Thoracic aorta (tissue), 2 donors: ENCODE measurements around the gene WDR62. TPM values are rescaled to one million over a fixed set of nuclear protein-coding genes. Genes with fewer than 3 reads are reported as not detected.
A peak's percentile ranks its signal among the peaks of the same experiment; 100 is the strongest.

ENCODE experiments used
- ATAC-seq: fragments of 150-250 bp; one replicate; pipeline ENCODE4 v1.8.0; 2017; ENCODE audit warnings: low read depth; ENCODE audit not compliant: insufficient number of reproducible peaks, low FRiP score
- DNase-seq: peaks from one replicate; pipeline ENCODE4 v3.0.0-alpha.2; 2020; ENCODE audit warnings: low spot score
- H3K27ac ChIP-seq, 2 donors: fragments of 200-600 bp; sonication (generic); 1 replicate in 1 of 2; 2 replicates in 1 of 2; pipeline ENCODE4 v1.5.1; 2016; ENCODE audit warnings: mild to moderate bottlenecking in 2 of 2, moderate library complexity in 2 of 2
- H3K27me3 ChIP-seq: fragments of 200-600 bp; sonication (generic); replicated peaks from 2 replicates; pipeline ENCODE4 v1.6.0; 2016; ENCODE audit warnings: mild to moderate bottlenecking; ENCODE audit not compliant: insufficient read depth
- H3K36me3 ChIP-seq: fragments of 200-600 bp; sonication (generic); one replicate; pipeline ENCODE4 v1.5.1; 2016
- H3K4me1 ChIP-seq, 2 donors: fragments of 200-600 bp; sonication (generic); 1 replicate in 1 of 2; 2 replicates in 1 of 2; pipeline versions ENCODE4 v1.5.1 to v1.6.0; 2016; ENCODE audit warnings: low read depth in 2 of 2, mild to moderate bottlenecking in 1 of 2; ENCODE audit not compliant: control insufficient read depth in 1 of 2
- H3K4me3 ChIP-seq: fragments of 200-600 bp; sonication (generic); 2 replicates; pipeline ENCODE4 v1.5.1; 2016; ENCODE audit warnings: mild to moderate bottlenecking
- H3K9me3 ChIP-seq: fragments of 200-600 bp; sonication (generic); 2 replicates; pipeline ENCODE4 v1.5.1; 2016
- CTCF ChIP-seq: fragments of 200-600 bp; sonication (generic); IDR thresholded peaks from one replicate; pipeline ENCODE4 v1.5.1; 2019; ENCODE audit warnings: antibody characterized with exemption
- total RNA-seq, 2 donors: library from RNA; depleted of rRNA; stranded (reverse); fragments of >200 nt; gene quantifications; one replicate each; pipeline versions ENCODE4 v1.1.0 to v1.2.3, GENCODE V29; 2016

Gene WDR62
- total RNA-seq, 2 donors from 2014 or later = 0.99 to 1.2 TPM

GRCh38 chr19:36151144-36152018 lies 96.7 kb downstream of the WDR62 start:
- Histone ChIP-seq H3K36me3 (peaks cover 32% of the 10 kb centered on the region), H3K9me3 (no peaks in the 10 kb centered on the region), H3K4me3 (peak overlapping the region; percentile 83), H3K27me3 (no peaks in the 10 kb centered on the region), H3K27ac (peak overlapping the region; percentile 98 to 99), H3K4me1 (peaks cover 12 to 22% of the 10 kb centered on the region in 2 donors)
- DNase-seq (peak; percentile 34), ATAC-seq (peak; percentile 48)
- TF ChIP-seq CTCF = no peak

GRCh38 chr19:36152019-36152351 lies 97.3 kb downstream of the WDR62 start:
- no peaks in the 10 kb centered on the region for H3K9me3 ChIP-seq
- peak overlapping the region; percentile 83 for H3K4me3 ChIP-seq
- no peak for TF ChIP-seq CTCF
- peaks cover 26% of the 10 kb centered on the region for H3K36me3 ChIP-seq
- peak overlapping the region; percentile 98 to 99 for H3K27ac ChIP-seq
- ATAC-seq = peak; percentile 3
- H3K27me3 ChIP-seq = no peaks in the 10 kb centered on the region
- H3K4me1 ChIP-seq = peaks cover 12 to 22% of the 10 kb centered on the region in 2 donors
- no peak for DNase-seq

- DNase-seq (no peak), ATAC-seq (peak; percentile 74)
- peak within 1 kb of the TSS; percentile 83 for H3K4me3 ChIP-seq
- H3K27me3 ChIP-seq = no peaks in the 10 kb centered on the region
- H3K9me3 ChIP-seq = no peaks in the 10 kb centered on the region
- peaks cover 12 to 22% of the 10 kb centered on the region in 2 donors for H3K4me1 ChIP-seq
- H3K36me3 ChIP-seq = peaks cover 21% of the 10 kb centered on the region
- peak within 1 kb of the TSS; percentile 98 to 99 for H3K27ac ChIP-seq
- no peak for TF ChIP-seq CTCF
Measured at GRCh38 chr19:36152352-36153091, 97.8 kb downstream of the WDR62 start, which contains the start of gene COX7A1. Gene COX7A1 (minus strand): TSS chr19:36152447. CDS start chr19:36152407, 40 bp downstream.

- H3K9me3 ChIP-seq = no peaks in the 10 kb centered on the region
- peaks cover 15% of the 10 kb centered on the region for H3K36me3 ChIP-seq
- peaks cover 12 to 22% of the 10 kb centered on the region in 2 donors for H3K4me1 ChIP-seq
- ATAC-seq (no peak), DNase-seq (no peak)
- peak overlapping the region; percentile 98 to 99 for H3K27ac ChIP-seq
- no peaks in the 10 kb centered on the region for H3K27me3 ChIP-seq
- peak overlapping the region; percentile 83 for H3K4me3 ChIP-seq
- TF ChIP-seq CTCF = no peak
Measured at GRCh38 chr19:36153126-36153525, 98.4 kb downstream of the WDR62 start.

Other genes starting within 250 kb of the WDR62 start
- not detected for gene PRODH2, start 242.1 kb upstream of the WDR62 start, total RNA-seq
- not detected for gene NPHS1, start 202.4 kb upstream of the WDR62 start, total RNA-seq
- gene KIRREL2, start 198.0 kb upstream of the WDR62 start, total RNA-seq = under 1 TPM in 1 of 2 donors, not detected in 1; 0.92 TPM
- gene APLP1, start 186.3 kb upstream of the WDR62 start, total RNA-seq = 10 to 100 TPM; 28.1 to 47.2 TPM
- gene NFKBID, start 154.4 kb upstream of the WDR62 start, total RNA-seq = 10 to 100 TPM in 1 of 2 donors, 1 to 10 TPM in 1; 5.4 to 32.6 TPM
- 10 to 100 TPM in 1 of 2 donors, 1 to 10 TPM in 1; 4.5 to 13.2 TPM for gene HCST, start 152.4 kb upstream of the WDR62 start, total RNA-seq
- 100 to 1,000 TPM; 155 to 247 TPM for gene TYROBP, start 146.6 kb upstream of the WDR62 start, total RNA-seq
- 10 to 100 TPM; 14.3 to 26.7 TPM for gene LRFN3, start 118.5 kb upstream of the WDR62 start, total RNA-seq
- gene SDHAF1, start 59.7 kb upstream of the WDR62 start, total RNA-seq = 10 to 100 TPM; 43.0 to 70.5 TPM
- gene SYNE4, start 46.1 kb upstream of the WDR62 start, total RNA-seq = 1 to 10 TPM in 1 of 2 donors, under 1 TPM in 1; 0.92 to 2.4 TPM
- gene ALKBH6, start 40.7 kb upstream of the WDR62 start, total RNA-seq = 10 to 100 TPM; 19.8 to 55.8 TPM
- 10 to 100 TPM; 21.3 to 29.0 TPM for gene CLIP3, start 22.0 kb upstream of the WDR62 start, total RNA-seq
- gene THAP8, start 612 bp upstream of the WDR62 start, total RNA-seq = 1 to 10 TPM; 6.4 to 6.6 TPM
- gene OVOL3, start 56.2 kb downstream of the WDR62 start, total RNA-seq = not detected
- gene POLR2I, start 60.0 kb downstream of the WDR62 start, total RNA-seq = 10 to 100 TPM; 22.1 to 32.6 TPM
- gene TBCB, start 60.6 kb downstream of the WDR62 start, total RNA-seq = 100 to 1,000 TPM; 158 to 260 TPM
- 100 to 1,000 TPM; 161 to 220 TPM for gene CAPNS1, start 85.2 kb downstream of the WDR62 start, total RNA-seq
- 10 to 100 TPM in 1 of 2 donors, 1 to 10 TPM in 1; 6.3 to 41.0 TPM for gene COX7A1, start 97.5 kb downstream of the WDR62 start, total RNA-seq
- gene ZNF565, start 159.8 kb downstream of the WDR62 start, total RNA-seq = 1 to 10 TPM; 1.9 to 6.6 TPM
- gene ZNF146, start 160.2 kb downstream of the WDR62 start, total RNA-seq = 10 to 100 TPM; 37.8 to 71.1 TPM